ENCODE data around the gene ATRAID.
"Not testable (repeated sequence)": the region's sequence is repeated elsewhere in the genome, so short reads cannot be mapped to it uniquely, and the experiment has no call there.

Gene ATRAID

GRCh38 chr2:27194538-27195354 is 17.1 kb upstream of the ATRAID start:
- no peak for DNase-seq (ENCODE audit: low read depth)

DNA sequence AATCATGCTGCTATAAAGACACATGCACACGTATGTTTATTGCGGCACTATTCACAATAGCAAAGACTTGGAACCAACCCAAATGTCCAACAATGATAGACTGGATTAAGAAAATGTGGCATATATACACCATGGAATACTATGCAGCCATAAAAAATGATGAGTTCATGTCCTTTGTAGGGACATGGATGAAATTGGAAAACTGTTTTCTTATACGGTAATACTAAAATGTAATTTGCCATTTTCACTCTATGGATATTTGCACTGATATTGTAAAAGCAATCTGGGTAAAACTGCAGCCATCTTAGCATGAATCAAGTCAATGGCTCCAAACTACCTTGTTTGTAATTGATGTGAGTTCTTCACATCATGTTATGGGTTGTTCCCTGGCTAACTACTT is 16.0 kb upstream of the ATRAID start:
- DNase-seq (ENCODE audit: low read depth): not testable (repeated sequence)

DNA sequence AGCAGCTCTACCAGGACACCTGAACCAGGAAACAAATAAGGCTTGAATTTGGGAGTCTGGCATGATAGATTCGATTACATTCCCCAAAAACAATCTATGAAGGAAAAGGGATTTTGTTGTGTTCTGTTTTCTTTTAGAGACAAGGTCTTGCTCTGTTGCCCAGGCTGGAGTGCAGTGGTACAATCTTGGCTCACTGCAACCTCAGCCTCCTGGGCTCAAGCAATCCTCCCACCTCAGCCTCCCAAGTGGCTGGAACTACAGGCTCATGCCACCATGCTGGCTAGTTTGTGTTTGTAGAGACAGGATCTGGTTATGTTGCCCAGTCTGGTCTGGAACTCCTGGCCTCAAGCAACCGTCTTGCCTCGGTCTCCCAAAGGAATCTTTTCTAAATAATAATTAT is 13.8 kb upstream of the ATRAID start:
- not testable (repeated sequence) for DNase-seq (ENCODE audit: low read depth)

- DNase-seq (ENCODE audit: low read depth): no peak
These were observed 13.2 kb upstream of the ATRAID start for GRCh38 chr2:27198627-27199026.

GRCh38 chr2:27199241-27199640 is 12.6 kb upstream of the ATRAID start:
- no peak for DNase-seq (ENCODE audit: low read depth)

DNA sequence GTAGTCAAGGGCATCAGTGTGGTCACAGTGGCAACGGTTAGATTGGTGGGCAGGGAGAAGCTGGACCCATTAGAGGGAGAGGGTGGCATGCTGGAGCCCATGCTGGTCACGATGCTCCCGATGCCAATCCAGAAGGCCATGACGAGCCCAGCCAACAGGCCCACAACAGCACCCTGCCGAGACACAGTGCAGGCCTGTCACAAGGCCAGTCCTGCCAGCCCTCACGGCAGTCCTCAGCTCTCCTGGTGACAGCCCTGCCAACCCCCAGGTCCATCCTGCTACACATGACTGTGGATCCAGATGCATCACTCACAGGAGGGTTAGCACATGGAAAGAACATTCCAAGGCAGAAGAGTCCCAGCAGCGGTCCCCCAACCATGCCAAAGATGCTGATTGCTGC is 10.2 kb upstream of the ATRAID start:
- no peak for DNase-seq (ENCODE audit: low read depth)

- no peak for DNase-seq (ENCODE audit: low read depth)
These were observed 9.0 kb upstream of the ATRAID start for GRCh38 chr2:27202854-27203253.

DNA sequence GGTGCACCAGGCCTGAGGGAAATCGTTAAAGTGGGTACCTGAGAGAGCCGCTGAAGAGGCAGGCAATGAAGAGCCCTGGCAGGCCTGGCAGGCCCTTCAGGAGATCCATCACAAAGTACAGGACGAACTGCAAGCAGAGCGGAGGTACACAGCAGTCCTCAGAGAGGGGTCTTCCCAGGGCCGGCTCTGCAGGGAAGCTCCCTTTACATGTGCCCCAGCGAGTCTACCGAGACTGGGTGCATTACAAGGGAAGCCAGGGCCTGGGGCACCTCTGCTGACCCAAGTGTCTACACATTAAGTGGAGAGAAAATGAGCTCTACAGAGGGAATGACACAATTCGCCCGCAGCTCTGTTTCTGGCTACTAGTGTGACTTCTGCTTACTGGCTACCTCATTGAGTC is 8.1 kb upstream of the ATRAID start:
- no peak for DNase-seq (ENCODE audit: low read depth)

GRCh38 chr2:27204566-27204965 is 7.3 kb upstream of the ATRAID start:
- no peak for DNase-seq (ENCODE audit: low read depth)

GRCh38 chr2:27205206-27205605 is 6.6 kb upstream of the ATRAID start:
- no peak for DNase-seq (ENCODE audit: low read depth)

GRCh38 chr2:27206346-27206745 is 5.5 kb upstream of the ATRAID start:
- DNase-seq (ENCODE audit: low read depth): no peak

GRCh38 chr2:27208486-27209050 is 3.3 kb upstream of the ATRAID start:
- DNase-seq (ENCODE audit: low read depth): no peak

DNA sequence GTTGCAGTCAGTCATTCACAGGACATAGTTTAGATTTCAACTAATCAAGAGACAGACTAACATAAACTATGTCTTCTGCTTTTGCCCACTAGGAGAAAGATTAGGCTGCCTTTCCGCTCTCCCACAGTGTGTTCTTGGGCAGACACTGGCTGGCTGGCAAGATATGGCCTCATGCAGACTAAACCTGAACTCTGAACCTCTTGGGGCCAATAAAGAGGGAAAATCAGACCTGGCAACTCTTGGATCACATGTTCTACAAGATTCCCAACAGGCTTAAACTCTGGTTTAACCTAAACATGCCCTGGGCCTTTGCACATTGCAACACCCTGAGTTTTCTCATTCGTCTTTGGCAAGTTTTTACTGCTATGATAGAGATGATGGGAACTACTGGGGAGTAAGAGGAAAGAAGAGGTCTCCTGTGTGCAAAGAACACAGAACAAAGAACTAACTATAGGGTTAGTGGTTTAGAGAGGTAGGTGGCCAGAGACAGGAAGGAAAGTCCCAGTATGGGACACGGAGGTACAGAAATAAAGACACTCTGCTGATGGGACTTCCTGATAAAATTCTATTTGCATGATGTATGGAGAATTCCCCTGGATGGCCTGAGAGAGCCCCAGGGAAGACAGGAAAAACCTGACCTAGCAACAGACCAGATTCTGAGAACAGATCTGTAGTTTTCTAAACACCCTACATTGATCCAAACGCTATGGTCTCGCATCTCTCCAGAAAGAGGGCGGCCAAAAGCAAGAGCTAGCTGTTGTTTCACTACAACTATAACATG is 2.0 kb upstream of the ATRAID start:
- no peak for DNase-seq (ENCODE audit: low read depth)

GRCh38 chr2:27211241-27211942 is 449 bp upstream of the ATRAID start:
- no peak for DNase-seq (ENCODE audit: low read depth)

DNA sequence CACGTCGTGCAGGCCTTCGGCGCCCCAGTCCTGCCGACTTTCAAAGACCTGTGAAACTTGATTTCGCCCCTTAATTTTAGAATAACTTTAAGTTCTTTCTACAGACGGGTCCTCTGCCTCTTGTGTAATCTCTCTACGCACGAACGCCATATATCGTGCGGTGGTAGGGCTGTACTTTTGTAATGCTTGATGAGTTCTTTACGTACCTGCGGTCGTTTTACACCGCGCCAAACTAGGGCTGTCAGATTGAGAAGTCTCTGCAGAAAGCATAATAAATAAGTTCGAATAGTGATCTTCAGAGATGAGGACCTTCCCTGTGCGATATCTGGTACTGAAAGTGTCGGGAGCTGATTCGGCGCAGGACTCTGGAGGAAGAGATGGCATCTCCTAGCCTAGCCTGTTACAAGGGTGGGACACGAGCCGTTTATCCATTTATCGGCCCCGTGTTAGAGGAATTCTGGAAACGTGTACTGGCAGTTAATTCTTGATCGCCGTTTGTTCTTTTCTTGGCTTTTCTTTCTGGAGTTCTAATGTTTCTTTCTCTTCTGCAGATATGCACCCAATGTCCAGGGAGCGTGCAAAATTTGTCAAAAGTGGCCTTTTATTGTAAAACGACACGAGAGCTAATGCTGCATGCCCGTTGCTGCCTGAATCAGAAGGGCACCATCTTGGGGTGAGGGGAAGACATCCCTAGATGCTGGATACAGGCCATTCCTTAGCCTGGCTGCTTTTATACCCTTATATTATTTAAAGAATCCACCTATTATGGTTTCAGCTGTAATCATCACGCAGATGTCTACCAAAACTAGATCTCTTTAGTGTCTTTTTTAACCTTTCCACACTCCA is 1.0 kb downstream of the ATRAID start:
- no peak for DNase-seq (ENCODE audit: low read depth)

DNA sequence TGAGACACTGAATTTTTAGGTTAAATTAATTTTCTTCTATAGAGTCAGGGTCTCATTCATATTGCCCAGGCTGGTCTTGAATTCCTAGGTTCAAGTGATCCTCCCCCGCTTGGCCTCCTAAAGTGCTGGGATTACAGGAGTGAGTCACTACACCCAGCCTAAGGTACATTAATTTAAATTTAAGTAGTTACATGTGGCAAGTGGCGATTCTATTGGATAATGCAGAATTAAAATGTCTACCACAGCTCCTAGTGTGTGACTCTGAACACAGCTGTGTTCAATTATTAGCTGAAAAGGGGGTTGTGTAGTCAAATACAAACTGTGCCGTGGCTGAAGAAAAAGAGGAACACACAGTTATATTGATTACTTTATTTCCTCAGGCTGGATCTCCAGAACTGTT is 3.1 kb downstream of the ATRAID start:
- DNase-seq (ENCODE audit: low read depth): no peak

GRCh38 chr2:27216416-27217137 is 4.7 kb downstream of the ATRAID start:
- no peak for DNase-seq (ENCODE audit: low read depth)

- peak; percentile 72 for DNase-seq (ENCODE audit: low read depth)
These were observed 5.6 kb downstream of the ATRAID start, which contains the start of gene CAD for GRCh38 chr2:27217173-27218121. Gene CAD, plus strand, starts transcription at chr2:27217369. Its CDS starts 183 bp downstream, at chr2:27217552.

GRCh38 chr2:27218614-27219013 is 6.8 kb downstream of the ATRAID start:
- DNase-seq (ENCODE audit: low read depth): no peak

- DNase-seq (ENCODE audit: low read depth): no peak
These were observed 7.2 kb downstream of the ATRAID start for GRCh38 chr2:27219091-27219490.

All from fibroblast of the conjunctiva (primary cell).